Tongue (tissue), 2 donors: ENCODE measurements around the gene SCUBE1. TPM values are rescaled to one million over a fixed set of nuclear protein-coding genes. Genes with fewer than 3 reads are reported as not detected.
A peak's percentile ranks its signal among the peaks of the same experiment; 100 is the strongest.

Source experiments
- DNase-seq: peaks from one replicate; pipeline ENCODE4 v3.0.0-alpha.2; 2015
- total RNA-seq: library from RNA; depleted of rRNA; stranded (reverse); fragments of >200 nt; gene quantifications from one replicate; pipeline ENCODE4 v1.2.3, GENCODE V29; 2014

Gene SCUBE1
- total RNA-seq, 1 donor from 2014 or later = 0.41 TPM

DNA sequence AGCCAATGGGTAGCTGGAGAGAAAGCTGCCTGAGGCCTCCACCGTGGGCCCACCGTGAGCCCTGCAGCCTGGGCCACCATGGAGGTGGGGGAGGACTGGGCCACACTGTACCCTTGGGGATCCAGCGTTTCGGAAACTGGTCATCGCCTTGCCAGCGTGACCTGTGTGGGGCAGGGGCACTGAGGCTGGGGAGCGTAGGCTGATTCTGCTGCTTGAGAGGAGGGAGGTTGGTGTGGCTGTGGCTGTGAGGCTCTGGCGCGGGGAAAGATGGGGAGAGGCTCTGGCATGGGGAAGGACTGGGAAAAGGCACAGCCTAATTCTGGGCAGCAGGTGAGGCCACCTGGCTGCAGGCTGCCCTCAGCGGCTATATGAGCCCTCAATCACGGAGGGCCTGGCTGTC, 143.6 kb downstream of the SCUBE1 start:
- DNase-seq = no peak

GRCh38 chr22:43198936-43199335, 144.2 kb downstream of the SCUBE1 start:
- no peak for DNase-seq

GRCh38 chr22:43198126-43198525, 145.0 kb downstream of the SCUBE1 start:
- no peak for DNase-seq

GRCh38 chr22:43197271-43197941, 145.8 kb downstream of the SCUBE1 start:
- no peak for DNase-seq

DNA sequence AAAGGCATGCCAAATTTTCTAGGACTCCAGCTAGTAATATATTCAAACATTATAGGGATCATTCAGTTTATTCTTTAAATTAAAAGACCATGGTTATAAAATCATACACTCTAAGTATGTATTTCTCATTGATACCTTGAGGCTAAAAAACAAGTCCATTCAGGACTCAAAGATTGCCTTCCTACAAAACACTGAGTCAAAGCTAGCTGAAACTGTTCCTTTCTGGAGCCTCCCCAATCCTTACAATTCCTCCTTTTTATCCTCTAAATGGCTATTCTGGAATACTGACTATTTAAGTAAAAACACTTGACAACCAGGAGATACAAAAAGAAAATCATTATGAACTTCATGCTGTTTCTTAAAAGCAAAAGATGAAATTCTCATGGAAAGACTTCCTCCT, 151.3 kb downstream of the SCUBE1 start:
- no peak for DNase-seq

- no peak for DNase-seq
Measured at GRCh38 chr22:43188829-43189545, 154.2 kb downstream of the SCUBE1 start.

DNA sequence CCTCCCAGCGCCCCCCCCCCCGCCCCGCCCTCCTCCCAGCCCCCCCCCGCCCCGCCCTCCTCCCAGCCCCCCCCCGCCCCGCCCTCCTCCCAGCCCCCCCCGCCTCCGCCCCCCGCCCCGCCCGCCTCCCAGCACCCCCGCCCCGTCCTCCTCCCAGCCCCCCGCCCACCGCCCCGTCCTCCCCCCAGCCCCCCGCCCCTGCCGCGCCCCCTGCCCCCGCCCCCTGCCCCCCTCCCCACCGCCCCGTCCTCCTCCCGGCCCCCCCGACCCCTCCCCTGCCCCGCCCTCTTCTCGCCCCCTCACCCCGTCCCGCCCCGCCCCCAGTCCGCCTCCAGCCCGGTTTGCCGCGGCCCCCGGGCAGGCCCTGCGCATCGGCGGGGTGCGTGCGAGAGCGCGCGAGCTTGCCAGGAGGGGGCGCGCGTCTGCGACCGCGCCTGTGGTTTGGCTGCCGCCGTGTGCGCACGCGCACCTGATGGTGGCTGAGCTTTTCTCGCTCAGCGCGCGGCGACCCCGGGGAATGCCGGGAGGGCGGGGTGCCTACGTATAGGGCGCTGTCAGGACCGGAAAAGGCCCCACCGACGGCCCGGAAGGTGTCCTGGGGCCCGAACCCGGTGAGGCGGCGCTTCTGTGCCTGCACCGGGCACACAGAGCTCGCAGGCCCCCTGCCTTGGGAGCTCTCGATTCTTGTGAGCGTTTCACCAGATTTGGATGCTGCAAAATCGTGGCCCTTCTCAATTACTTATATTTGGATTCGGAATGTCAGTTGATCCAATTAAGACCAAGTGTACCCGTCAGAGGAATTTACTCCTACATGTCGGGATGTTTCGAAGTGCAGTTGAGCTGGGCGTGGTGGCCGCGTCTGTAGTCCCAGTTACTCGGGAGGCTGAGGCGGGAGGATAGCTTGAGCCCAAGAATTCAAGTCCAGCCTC, 155.7 kb downstream of the SCUBE1 start:
- peak; percentile 98 for DNase-seq

DNA sequence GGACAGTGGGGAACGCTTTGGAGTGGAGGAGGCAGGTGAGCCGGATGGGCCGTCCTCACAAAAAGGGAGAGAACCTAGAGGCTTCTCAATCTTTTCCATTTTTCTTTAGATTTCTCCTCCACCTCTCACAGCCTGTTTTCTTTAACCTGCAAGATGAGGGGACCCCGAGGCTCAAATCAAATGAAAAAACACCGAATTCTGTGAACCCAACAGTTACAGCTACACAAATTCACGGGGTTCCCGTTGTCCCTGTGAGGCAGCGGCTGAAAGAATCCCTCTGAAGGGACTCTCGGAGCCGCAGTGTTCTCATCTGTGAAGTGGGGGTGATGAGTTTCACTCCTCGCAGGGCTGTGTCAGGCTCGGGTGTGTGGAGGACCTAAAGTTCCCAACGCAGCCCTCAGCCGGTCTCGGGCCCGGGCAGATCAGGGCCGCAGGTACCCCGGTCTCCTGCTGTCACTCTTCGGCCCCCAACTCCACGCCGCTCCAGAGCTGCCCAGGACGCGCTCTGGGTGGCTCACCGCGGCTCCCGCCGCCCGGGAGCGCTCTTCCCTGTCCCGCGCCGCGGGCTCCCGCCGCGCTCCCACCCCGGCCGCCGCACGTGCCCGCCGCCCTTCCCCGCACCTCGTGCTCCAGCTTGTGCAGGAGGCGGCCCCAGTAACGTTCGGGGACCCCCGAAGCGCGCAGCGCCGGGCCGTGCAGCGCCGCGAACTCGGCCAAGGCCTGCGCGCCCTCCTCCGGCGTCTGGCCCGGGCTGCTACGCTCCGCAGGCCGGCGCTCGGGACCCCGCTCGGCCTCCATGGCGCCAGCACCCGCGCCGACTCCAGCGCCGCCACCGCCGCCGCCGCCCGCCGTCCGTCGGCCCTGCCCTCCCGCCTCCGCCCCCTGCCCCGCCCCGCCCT, 156.7 kb downstream of the SCUBE1 start, which contains the start of gene TTLL12:
TSS of gene TTLL12 (minus strand) at position 863 of the 899 bp plus-strand sequence. CDS start at position 798, 65 bp downstream.
- peak; percentile 79 for DNase-seq

- peak; percentile 70 for DNase-seq
Measured at GRCh38 chr22:43185860-43186261, 157.3 kb downstream of the SCUBE1 start.

GRCh38 chr22:43183496-43184277, 159.5 kb downstream of the SCUBE1 start:
- DNase-seq = no peak

DNA sequence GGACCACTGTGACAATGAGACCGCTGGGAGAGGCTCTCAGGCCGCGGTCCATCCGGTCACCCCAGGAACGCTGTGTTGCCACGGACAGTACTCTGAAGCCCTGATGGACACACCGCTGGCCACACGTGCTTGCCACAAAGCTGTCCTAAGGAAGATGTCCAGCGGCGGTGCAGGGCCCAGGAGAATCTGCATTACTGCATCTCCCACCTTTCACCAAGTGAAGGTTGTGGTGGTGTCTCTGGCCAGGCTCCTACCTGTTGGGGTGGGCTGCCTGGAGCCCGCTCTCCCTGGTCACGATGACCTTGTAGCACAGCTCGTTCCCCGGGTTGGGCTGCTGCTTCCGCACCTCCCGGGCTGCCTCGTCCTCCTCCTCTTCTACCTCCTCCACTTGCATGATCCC, 160.4 kb downstream of the SCUBE1 start:
- DNase-seq = no peak

GRCh38 chr22:43182118-43182517, 161.1 kb downstream of the SCUBE1 start:
- DNase-seq = no peak

- DNase-seq = no peak
Measured at GRCh38 chr22:43181321-43182076, 161.7 kb downstream of the SCUBE1 start.

- DNase-seq = no peak
Measured at GRCh38 chr22:43180670-43181069, 162.5 kb downstream of the SCUBE1 start.

DNA sequence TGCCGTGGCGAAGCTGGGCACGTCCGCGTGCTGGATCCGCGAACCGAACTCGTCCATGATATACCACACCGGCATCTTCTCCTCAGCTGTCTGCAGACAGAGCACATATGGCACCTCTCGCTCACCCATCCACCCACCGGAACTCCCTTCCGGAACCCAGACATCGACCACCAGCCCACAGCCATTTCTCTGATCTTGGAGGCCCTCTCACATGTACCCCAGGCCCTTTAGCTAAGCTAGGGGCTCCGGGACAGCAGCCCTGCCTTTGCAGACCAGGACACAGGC, 163.3 kb downstream of the SCUBE1 start:
- DNase-seq = no peak

GRCh38 chr22:43179146-43179910, 163.8 kb downstream of the SCUBE1 start:
- no peak for DNase-seq

DNA sequence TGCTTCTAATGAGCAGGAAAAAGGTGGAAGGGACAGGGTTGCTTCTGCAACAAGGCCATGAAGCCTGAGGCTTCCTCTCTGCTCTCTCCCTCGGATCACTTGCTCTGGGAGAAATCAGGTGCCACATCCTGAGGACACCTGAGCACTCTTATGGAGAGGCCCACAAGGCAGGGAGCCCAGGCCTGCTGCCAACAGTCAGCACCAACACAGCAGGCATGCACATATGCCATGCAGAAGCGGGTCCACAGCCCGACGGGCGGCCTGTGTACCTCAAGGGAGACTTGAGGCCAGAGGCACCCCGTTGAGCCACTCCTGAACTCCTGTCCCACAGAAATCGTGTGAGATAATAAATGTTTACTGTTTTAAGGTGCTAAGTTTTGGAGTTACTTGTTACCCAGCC, 165.7 kb downstream of the SCUBE1 start:
- DNase-seq = no peak

DNA sequence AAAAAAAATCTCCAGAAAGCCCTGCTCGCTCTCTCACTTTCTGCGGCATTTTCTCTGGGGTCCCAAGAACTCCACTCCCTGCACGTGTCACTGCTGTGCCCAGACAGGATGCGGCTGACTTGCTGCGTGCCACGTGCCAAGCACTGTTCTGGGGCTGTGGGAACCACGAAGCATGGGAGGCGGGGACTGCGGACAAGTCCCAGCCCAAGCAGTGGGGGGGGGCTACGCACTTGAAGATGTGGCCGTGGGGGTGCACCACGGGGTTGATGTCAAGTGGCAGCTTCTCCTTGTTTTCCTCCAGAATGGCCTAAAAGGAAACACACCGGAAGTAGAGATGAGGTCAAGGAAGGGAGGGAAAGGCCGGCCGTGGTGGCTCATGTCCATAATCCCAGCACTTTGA, 167.1 kb downstream of the SCUBE1 start:
- DNase-seq = no peak

- DNase-seq = no peak
Measured at GRCh38 chr22:43174941-43175531, 168.1 kb downstream of the SCUBE1 start.
